H9 (cell line): ENCODE measurements around the gene RTN4R. TPM values are rescaled to one million over a fixed set of nuclear protein-coding genes. Genes with fewer than 3 reads are reported as not detected.

ENCODE experiments used
- DNase-seq: peaks from one replicate; pipeline ENCODE4 v3.0.0-alpha.2; 2017
- H2AFZ ChIP-seq: one replicate; pipeline ENCODE4 v1.6.1; 2013; ENCODE audit warnings: mild to moderate bottlenecking, low read length, control low read depth, moderate library complexity
- H2AK5ac ChIP-seq: 2 replicates; pipeline ENCODE4 v1.6.1; 2013; ENCODE audit warnings: low read length, control low read depth, mixed read lengths; ENCODE audit not compliant: insufficient read length
- H2BK120ac ChIP-seq: one replicate; pipeline ENCODE4 v1.6.1; 2013; ENCODE audit warnings: low read depth, mild to moderate bottlenecking, low read length, control low read depth, inconsistent platforms; ENCODE audit not compliant: poor library complexity, severe bottlenecking
- H2BK12ac ChIP-seq: 2 replicates; pipeline ENCODE4 v1.6.1; 2013; ENCODE audit warnings: low read length, control low read depth, mixed read lengths, low read depth; ENCODE audit not compliant: insufficient read length
- H2BK15ac ChIP-seq: 2 replicates; pipeline ENCODE4 v1.6.1; 2013; ENCODE audit warnings: low read depth, low read length, control low read depth
- H2BK20ac ChIP-seq: one replicate; pipeline ENCODE4 v1.6.1; 2013; ENCODE audit warnings: low read depth, mild to moderate bottlenecking, low read length, control low read depth, inconsistent platforms; ENCODE audit not compliant: poor library complexity, severe bottlenecking
- H2BK5ac ChIP-seq: 2 replicates; pipeline ENCODE4 v1.6.1; 2013; ENCODE audit warnings: low read length, control low read depth, mixed read lengths; ENCODE audit not compliant: insufficient read length
- H3K14ac ChIP-seq: 2 replicates; pipeline ENCODE4 v1.6.1; 2013; ENCODE audit warnings: low read length, control low read depth; ENCODE audit not compliant: insufficient read depth
- H3K18ac ChIP-seq: 2 replicates; pipeline ENCODE4 v1.6.1; 2013; ENCODE audit warnings: low read depth, mild to moderate bottlenecking, mixed read lengths, low read length, control low read depth; ENCODE audit not compliant: insufficient read length
- H3K23ac ChIP-seq: 2 replicates; pipeline ENCODE4 v1.6.1; 2013; ENCODE audit warnings: low read length, control low read depth, mixed read lengths, low read depth; ENCODE audit not compliant: insufficient read length
- H3K23me2 ChIP-seq: 2 replicates; pipeline ENCODE4 v1.6.1; 2013; ENCODE audit warnings: low read depth, mild to moderate bottlenecking, mixed read lengths, low read length, control low read depth; ENCODE audit not compliant: insufficient read length, poor library complexity, severe bottlenecking
- H3K27ac ChIP-seq: 2 replicates; pipeline ENCODE4 v1.5.1; 2013; ENCODE audit warnings: low read length, control low read depth, mixed read lengths, low read depth; ENCODE audit not compliant: insufficient read length
- H3K27me3 ChIP-seq: 2 replicates; pipeline ENCODE4 v1.6.1; 2013; ENCODE audit warnings: low read length, control low read depth, inconsistent platforms; ENCODE audit not compliant: insufficient read depth
- H3K4ac ChIP-seq: 2 replicates; pipeline ENCODE4 v1.6.1; 2013; ENCODE audit warnings: low read depth, mild to moderate bottlenecking, control low read depth, inconsistent platforms, low read length, moderate library complexity
- H3K4me1 ChIP-seq: 2 replicates; pipeline ENCODE4 v1.6.1; 2013; ENCODE audit warnings: low read length, control low read depth, inconsistent platforms; ENCODE audit not compliant: insufficient read depth
- H3K4me2 ChIP-seq: 2 replicates; pipeline ENCODE4 v1.6.1; 2013; ENCODE audit warnings: low read length, control low read depth, mixed read lengths; ENCODE audit not compliant: insufficient read length, insufficient read depth
- H3K56ac ChIP-seq: 2 replicates; pipeline ENCODE4 v1.6.1; 2013; ENCODE audit warnings: low read depth, mild to moderate bottlenecking, mixed read lengths, low read length, control low read depth; ENCODE audit not compliant: insufficient read length
- H3K79me1 ChIP-seq: 2 replicates; pipeline ENCODE4 v1.6.1; 2013; ENCODE audit warnings: low read depth, mild to moderate bottlenecking, moderate library complexity, low read length, control low read depth, inconsistent platforms; ENCODE audit not compliant: insufficient read depth, poor library complexity, severe bottlenecking
- H3K79me2 ChIP-seq: 2 replicates; pipeline ENCODE4 v1.6.1; 2013; ENCODE audit warnings: low read length, control low read depth, inconsistent platforms; ENCODE audit not compliant: insufficient read depth
- H3K9ac ChIP-seq: 2 replicates; pipeline ENCODE4 v1.6.1; 2013; ENCODE audit warnings: low read length, control low read depth, mixed read lengths; ENCODE audit not compliant: insufficient read length; ENCODE audit errors: extremely low read depth
- H3K9me3 ChIP-seq: one replicate; pipeline ENCODE4 v1.6.1; 2013; ENCODE audit warnings: low read depth, low read length, inconsistent platforms; ENCODE audit not compliant: control insufficient read depth
- H3T11ph ChIP-seq: one replicate; pipeline ENCODE4 v1.6.1; 2013; ENCODE audit warnings: mild to moderate bottlenecking, low read length, control low read depth, inconsistent platforms
- H4K20me1 ChIP-seq: one replicate; pipeline ENCODE4 v1.6.1; 2013; ENCODE audit not compliant: control insufficient read depth, insufficient read length, insufficient read depth
- H4K5ac ChIP-seq: 2 replicates; pipeline ENCODE4 v1.6.1; 2013; ENCODE audit warnings: low read depth, mild to moderate bottlenecking, mixed read lengths, low read length, control low read depth; ENCODE audit not compliant: insufficient read length
- H4K8ac ChIP-seq: replicated peaks from 2 replicates; pipeline ENCODE4 v1.6.1; 2013; ENCODE audit warnings: low read length, control low read depth, mixed read lengths, low read depth; ENCODE audit not compliant: insufficient read length
- H4K91ac ChIP-seq: 2 replicates; pipeline ENCODE4 v1.6.1; 2013; ENCODE audit warnings: low read depth, mild to moderate bottlenecking, moderate library complexity, mixed read lengths, low read length, control low read depth; ENCODE audit not compliant: insufficient read length
- H3K27ac Mint-ChIP-seq, 3 experiments: 2 replicates in 2 of 3; 3 replicates in 1 of 3; pipeline ENCODE4 v1.8.0; 2020 to 2021; ENCODE audit warnings: mixed read lengths in 3 of 3, mild to moderate bottlenecking in 1 of 3, moderate library complexity in 1 of 3
- H3K27me3 Mint-ChIP-seq: 2 replicates; pipeline ENCODE4 v1.8.0; 2021; ENCODE audit warnings: low read depth, mild to moderate bottlenecking, moderate library complexity, mixed read lengths
- H3K36me3 Mint-ChIP-seq, 3 experiments: 2 replicates in 2 of 3; 3 replicates in 1 of 3; pipeline ENCODE4 v1.8.0; 2020 to 2021; ENCODE audit warnings: low read depth in 3 of 3, mixed read lengths in 3 of 3; ENCODE audit not compliant: insufficient read depth in 1 of 3
- H3K4me1 Mint-ChIP-seq, 2 experiments: 2 replicates each; pipeline ENCODE4 v1.8.0; 2020; ENCODE audit warnings: mixed read lengths in 2 of 2
- H3K4me3 Mint-ChIP-seq, 2 experiments: 2 replicates in 1 of 2; 3 replicates in 1 of 2; pipeline ENCODE4 v1.8.0; 2020 to 2021; ENCODE audit warnings: mild to moderate bottlenecking in 2 of 2, mixed read lengths in 2 of 2, moderate library complexity in 1 of 2
- H3K9me3 Mint-ChIP-seq, 2 experiments: 2 replicates in 1 of 2; 3 replicates in 1 of 2; pipeline ENCODE4 v1.8.0; 2020; ENCODE audit warnings: mild to moderate bottlenecking in 2 of 2, mixed read lengths in 2 of 2, moderate library complexity in 1 of 2
- WGBS: extraction: QIAGEN DNeasy Blood & Tissue Kit; methylation state at CpG from one replicate; pipeline ENCODE4 v1.1.7; 2013; ENCODE audit warnings: missing lambda C conversion rate, low lambda C conversion rate, mixed read lengths; ENCODE audit not compliant: insufficient read length; ENCODE audit errors: extremely low coverage; 5-methylcytosine and 5-hydroxymethylcytosine counted together
- total RNA-seq: library from RNA; stranded (reverse); gene quantifications from 2 replicates; pipeline ENCODE4 v1.2.1, GENCODE V29; 2021
- TF ChIP-seq, protein P1 (sequence below): fragments of 200-600 bp; sonication (generic); conservative IDR thresholded peaks from 3 replicates; pipeline ENCODE4 v1.8.0; 2021; ENCODE audit warnings: antibody characterized with exemption, mild to moderate bottlenecking

RTN4R gene
- total RNA-seq, 1 experiment from 2014 or later, result 19.0 TPM

GRCh38 chr22:20257212-20258020 is 10.7 kb downstream of the RTN4R start:
- H3K27ac ChIP-seq, result no peak overlapping the region
- no peaks in the 10 kb centered on the region for H3K9me3 Mint-ChIP-seq
- H3K18ac ChIP-seq, result no peak overlapping the region
- H4K8ac ChIP-seq, result no peak overlapping the region
- H3K27ac Mint-ChIP-seq, result no peak overlapping the region
- no peak overlapping the region for H2AFZ ChIP-seq
- H2BK12ac ChIP-seq, result no peak overlapping the region
- H3K79me2 ChIP-seq, result no peaks in the 10 kb centered on the region; the same call in 1 of the 2 replicates
- H4K5ac ChIP-seq, result no peak overlapping the region
- H3K4me3 Mint-ChIP-seq, result no peak overlapping the region
- H3K9ac ChIP-seq, result no peak overlapping the region
- no peak overlapping the region for H3K4ac ChIP-seq
- H2AK5ac ChIP-seq, result no peak overlapping the region
- no peak overlapping the region for H3K56ac ChIP-seq
- H2BK20ac ChIP-seq, result no peak overlapping the region
- H3K27me3 ChIP-seq, result no peaks in the 10 kb centered on the region
- H3T11ph ChIP-seq, result no peak overlapping the region
- no peak for DNase-seq
- H4K91ac ChIP-seq, result no peak overlapping the region
- H2BK15ac ChIP-seq, result no peak overlapping the region
- H3K9me3 ChIP-seq, result no peaks in the 10 kb centered on the region
- H3K23ac ChIP-seq, result no peak overlapping the region
- no peaks in the 10 kb centered on the region for H4K20me1 ChIP-seq
- no peak overlapping the region for H3K4me2 ChIP-seq
- no peaks in the 10 kb centered on the region for H3K79me1 ChIP-seq
- no peak overlapping the region for H2BK5ac ChIP-seq
- peaks cover 0 to 8% of the 10 kb centered on the region in 2 experiments; a peak in 1 of 4 replicates for H3K4me1 Mint-ChIP-seq
- no peaks in the 10 kb centered on the region; a peak in 1 of 7 replicates for H3K36me3 Mint-ChIP-seq
- H3K4me1 ChIP-seq, result no peaks in the 10 kb centered on the region; the same call in 1 of the 2 replicates
- no peak overlapping the region for H3K14ac ChIP-seq
- no peaks in the 10 kb centered on the region for H3K27me3 Mint-ChIP-seq
- no CpG with 5 or more reads among the region's 15 CpGs for WGBS
- TF ChIP-seq, protein P1, sequence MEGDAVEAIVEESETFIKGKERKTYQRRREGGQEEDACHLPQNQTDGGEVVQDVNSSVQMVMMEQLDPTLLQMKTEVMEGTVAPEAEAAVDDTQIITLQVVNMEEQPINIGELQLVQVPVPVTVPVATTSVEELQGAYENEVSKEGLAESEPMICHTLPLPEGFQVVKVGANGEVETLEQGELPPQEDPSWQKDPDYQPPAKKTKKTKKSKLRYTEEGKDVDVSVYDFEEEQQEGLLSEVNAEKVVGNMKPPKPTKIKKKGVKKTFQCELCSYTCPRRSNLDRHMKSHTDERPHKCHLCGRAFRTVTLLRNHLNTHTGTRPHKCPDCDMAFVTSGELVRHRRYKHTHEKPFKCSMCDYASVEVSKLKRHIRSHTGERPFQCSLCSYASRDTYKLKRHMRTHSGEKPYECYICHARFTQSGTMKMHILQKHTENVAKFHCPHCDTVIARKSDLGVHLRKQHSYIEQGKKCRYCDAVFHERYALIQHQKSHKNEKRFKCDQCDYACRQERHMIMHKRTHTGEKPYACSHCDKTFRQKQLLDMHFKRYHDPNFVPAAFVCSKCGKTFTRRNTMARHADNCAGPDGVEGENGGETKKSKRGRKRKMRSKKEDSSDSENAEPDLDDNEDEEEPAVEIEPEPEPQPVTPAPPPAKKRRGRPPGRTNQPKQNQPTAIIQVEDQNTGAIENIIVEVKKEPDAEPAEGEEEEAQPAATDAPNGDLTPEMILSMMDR, result no peak
- H3K23me2 ChIP-seq, result no peaks in the 10 kb centered on the region
- H2BK120ac ChIP-seq, result no peak overlapping the region
